HG03108 (cell line): Measurements from ENCODE around the gene SPOCK3.

Experiments
- ATAC-seq: cut with Tn5 transposase; IDR thresholded peaks from one replicate; pipeline ENCODE4 v1.9.1; 2021; ENCODE audit warnings: moderate library complexity; ENCODE audit not compliant: unreplicated experiment

SPOCK3 gene

DNA sequence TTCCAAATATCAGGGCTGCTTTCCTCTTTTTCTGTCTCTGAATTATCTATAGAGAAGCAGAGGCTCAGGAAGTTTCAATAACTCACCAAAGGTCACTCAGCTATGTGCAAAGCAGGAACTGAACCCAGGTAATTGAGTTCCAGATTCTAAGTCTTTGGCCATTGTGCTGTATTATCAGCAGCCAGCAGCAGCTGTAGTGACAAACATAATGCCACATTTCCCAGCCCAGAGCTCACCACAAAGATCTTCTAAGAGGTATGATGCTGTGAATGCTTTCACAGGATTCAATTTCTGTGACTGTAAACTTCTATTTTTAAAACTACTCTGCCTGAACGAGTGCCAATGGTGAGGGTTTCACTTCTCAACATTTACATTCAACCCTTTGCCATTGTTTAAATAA lies 56.4 kb downstream of the SPOCK3 start:
- ATAC-seq = no peak

DNA sequence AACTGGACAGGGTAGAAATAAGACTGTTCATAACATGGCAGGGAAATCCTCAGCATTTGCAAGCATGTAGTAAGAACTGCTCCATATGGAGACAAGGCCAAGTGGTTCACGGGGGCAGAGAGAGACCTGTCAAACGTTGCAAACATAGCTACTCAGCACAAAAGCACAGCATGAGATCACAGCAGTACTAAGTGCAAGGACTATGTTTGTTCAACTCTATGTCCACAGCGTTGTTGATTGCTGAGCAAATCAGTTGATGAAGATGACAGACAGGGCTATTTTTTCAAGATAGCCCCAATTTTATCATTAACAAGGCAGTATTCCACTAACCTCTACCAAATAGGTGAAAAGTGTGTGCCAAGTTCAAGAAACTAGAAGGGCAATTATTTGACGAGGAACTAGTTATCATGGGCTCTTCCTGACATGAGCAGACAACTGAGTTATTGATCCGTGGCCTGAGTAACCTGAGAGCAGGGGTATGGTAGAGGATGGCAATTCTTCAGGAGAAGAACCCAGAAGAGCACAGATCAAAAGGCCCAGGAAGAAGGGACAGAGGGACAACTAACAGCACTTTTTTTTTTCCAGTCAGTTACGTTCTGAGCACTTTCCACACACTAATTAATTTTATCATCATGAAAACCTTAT lies 57.4 kb downstream of the SPOCK3 start:
- ATAC-seq = no peak

DNA sequence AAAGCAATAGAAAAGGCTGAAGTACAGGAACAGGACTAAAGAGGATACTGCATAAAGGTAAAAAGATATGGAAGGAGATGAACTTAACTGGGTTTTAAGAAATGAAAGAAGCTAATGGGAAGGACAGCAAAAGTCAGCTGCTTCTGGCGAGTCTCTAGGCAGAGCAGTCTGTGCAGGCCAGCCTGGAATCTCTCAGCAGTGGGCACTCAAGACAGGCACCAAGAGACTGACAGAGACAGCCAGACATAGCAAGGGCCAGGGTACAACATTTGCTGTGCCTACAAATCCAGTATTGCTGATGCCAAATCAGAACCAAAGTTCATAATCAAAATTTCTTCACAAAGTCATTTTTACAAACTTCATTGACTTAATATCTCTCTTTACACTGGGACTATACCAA lies 62.4 kb downstream of the SPOCK3 start:
- ATAC-seq = no peak

DNA sequence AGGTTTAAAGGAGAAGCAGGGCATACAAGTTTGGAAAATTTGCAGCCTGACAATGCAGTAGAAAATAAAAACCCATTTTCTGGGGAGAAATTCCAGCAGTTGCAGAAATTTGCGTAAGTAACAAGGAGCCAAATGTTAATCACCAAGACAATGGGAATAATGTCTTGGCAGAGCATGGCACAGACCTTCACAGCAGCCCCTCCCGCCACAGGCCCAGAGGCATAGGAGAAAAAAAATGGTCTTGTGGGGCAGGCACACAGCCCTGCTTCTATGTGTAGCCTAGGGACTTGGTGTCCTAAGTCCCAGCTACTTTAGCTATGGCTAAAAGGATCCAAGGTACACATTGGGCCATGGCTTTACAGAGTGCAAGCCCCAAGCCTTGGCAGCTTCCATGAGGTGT lies 65.7 kb downstream of the SPOCK3 start:
- no peak for ATAC-seq

DNA sequence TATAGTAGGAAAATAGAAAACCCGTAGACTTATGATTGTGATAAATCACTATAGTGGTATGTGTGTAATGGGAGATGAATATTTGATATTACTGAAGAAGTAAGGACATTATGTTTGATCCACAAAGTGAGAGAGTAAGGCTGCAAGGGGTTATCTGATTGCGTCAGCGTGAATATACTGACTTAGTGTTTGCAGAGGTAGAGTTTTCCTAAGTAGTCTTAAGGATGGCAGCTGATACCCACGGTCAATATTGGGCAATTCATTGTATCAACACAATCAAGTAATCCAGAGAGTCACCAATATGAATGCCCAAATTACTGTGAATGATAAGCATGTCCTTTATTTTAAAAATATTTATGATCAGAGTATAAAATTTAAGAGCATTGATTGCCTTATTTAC lies 83.7 kb downstream of the SPOCK3 start:
- no peak for ATAC-seq

DNA sequence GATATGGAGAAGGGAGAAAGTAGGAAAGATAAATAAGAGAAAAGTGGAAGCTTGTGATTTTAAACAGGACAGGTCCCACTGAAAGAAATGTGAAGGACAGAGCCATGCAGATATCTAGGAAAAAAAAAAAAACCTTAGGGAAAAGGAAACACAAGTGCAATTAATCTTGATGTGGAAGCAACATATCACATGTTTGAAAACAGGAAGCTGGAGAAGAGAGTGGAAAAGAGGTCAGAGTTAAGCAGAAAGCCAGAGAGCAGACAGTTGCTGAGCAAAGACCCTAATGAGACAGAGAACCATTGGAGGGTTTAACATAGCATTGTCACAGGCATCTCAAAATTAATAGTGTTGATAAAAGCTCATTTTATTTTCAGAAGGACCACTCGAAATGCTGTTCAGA lies 89.7 kb downstream of the SPOCK3 start:
- no peak for ATAC-seq

DNA sequence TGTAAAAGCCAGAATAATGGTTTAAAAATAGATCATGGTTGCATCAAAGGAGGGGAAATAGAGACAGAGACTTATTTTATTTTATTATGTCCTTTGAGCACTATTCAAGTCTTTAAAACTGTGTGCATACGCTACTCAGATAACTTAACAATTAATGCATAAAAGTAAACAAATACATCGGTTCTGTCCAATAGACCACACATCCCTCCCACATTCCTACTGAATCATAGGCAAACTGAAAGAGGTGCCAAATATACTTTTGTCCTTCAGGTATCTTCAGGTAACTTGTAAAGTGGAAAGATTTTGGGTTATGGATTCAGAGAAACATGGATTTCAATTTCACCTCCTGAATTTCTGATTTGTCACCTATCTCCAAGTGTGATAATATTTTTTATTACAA lies 91.3 kb downstream of the SPOCK3 start:
- no peak for ATAC-seq

DNA sequence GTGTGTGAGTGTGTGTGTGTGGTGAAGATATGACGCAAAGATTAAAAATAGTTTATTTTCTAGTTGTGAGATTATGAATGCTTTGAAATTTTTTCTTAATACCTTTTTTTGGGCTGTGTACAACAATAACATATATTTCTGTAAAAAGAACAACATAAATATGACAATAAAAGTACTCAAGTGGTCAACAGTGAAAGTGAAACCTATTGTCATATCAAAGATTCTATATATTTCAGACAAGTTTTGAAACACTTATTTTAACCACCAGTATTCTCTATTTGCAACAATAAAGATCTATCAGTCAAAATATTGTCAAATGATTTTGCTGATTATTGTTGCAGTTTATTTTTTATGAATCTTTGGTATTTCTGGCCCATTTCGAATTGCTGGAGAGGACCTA lies 98.0 kb downstream of the SPOCK3 start:
- ATAC-seq = no peak

DNA sequence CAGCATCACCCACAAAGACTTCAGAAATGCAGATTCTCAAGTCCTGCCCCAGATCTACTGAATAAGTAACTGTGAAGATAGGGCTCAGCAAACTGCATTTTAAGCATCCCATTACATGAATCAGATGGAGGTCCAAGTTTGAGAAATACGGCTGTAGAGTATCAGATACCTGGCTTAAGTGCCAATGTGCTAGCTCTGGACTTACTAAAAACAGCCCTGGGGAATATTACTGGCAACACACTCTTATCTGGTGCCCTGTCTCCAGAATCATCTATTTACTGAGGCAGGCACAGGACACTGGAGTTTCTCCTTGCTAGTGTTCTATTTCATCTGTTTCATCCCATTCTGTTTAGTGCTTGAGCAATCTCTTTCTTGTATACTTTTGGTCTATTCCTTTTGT lies 105.1 kb downstream of the SPOCK3 start:
- no peak for ATAC-seq

DNA sequence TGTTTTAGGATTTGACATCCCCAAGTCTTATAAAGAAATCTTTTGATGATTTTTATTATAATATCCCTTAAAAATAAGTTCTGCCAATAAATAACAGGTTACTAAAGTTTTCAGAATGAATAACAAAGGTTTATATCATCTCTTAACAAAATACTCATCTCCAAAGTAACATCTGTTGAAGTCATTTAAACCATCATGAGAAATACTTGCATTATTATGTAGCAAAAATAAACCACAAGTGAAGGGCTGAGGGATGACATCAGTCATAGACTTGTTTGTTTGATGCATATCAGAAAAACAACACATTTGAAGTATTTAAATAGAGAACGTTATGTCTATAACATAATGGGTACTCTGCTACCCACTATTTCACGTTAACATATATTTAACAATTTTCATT lies 114.9 kb downstream of the SPOCK3 start:
- ATAC-seq = no peak

DNA sequence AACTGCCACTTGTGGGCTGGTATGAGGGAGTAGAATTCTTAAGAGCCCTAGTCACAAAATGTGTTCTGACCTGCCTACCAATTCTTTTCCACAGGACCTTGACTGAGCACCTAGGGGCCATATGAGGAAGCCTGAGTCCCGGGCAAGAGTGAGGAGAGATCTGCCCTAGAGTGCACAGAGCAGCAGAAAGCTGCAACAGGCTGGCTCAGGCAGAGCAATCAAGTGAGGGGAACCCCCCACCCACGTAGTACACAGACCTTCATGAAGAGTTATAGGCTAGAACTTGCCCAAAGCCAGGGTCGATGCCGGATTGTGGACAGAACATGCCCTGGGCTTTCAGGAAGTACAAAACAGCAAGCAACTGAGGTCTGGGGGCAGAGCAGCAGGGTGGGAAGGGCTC lies 117.0 kb downstream of the SPOCK3 start:
- ATAC-seq = no peak

DNA sequence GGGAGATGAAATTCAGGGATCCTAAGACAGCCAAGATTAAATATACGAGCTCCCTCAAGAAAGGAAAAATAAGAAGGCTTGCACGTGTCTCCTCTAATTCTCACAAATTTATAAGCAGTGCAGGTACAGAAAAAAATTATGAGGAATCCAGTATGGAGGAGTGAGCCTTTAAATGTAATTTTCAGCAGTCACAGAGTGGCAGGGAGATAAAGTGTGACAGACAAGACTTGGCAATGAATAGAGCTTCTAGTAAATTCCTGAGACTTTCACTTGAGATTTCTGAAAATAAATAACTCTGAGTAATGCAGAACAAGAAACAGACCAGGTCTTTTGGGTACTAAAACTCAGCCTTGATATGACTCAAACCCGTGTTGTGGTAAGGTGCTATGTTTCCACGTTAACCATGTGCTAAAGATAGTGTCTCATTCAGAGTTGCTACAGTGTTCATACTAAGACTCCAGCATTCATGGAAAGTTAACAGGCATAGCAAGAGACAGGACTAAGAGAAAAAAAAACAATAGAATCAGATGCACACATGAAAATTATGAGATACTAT lies 119.8 kb downstream of the SPOCK3 start:
- ATAC-seq = no peak

DNA sequence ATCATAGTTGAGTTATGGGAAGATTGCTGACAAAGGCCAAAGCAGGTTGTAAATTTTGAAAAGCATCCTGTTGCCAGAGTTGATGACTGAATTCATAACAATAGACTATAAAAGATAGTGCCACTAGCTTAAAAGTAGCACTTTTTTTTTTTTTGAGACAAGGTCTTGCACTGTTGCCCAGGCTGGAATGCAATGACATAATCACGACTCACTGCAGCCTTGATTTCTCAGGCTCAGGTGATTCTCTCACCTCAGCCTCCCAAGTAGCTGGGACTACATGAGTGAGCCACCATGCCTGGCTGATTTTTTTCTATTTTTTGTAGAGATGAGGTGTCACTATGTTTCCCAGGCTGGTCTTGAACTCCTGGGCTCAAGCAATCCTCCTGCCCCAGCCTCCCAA lies 122.7 kb downstream of the SPOCK3 start:
- ATAC-seq = no peak

DNA sequence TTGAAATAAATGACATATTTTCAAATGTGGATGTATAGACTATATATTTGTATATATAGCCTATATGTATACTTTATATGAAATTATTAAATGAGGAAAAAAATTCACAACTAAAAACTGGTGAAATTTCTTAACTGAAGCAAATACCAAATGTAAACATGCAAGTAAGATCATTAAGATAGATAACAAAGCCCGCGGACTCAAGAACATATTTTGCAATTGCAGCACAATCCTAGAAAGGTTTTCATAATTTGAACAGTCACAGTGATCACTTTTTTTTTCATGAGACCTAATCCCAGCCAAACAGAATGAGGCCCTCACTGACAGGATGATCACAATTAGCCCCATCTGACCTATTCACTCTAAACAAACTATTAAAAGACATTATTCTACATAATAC lies 123.2 kb downstream of the SPOCK3 start:
- ATAC-seq = no peak

DNA sequence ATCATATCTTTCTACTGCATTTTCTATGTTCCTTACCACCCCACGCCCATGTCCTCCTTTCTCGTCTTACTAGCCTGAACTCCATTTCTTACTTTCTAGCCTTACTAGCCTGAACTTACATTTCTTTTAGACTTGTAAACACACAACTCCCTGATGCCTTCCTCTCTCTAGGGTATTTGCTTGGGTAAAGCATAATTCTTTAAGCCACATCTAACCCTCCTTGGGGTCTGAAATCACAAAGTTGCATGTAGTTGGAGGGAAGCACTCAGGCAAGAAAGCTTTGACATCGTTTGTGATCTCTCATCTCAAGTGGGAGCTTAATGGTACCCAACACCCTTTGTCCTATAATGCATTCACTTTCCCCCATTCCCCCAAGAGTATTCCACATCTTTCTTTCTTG lies 124.4 kb downstream of the SPOCK3 start:
- no peak for ATAC-seq

DNA sequence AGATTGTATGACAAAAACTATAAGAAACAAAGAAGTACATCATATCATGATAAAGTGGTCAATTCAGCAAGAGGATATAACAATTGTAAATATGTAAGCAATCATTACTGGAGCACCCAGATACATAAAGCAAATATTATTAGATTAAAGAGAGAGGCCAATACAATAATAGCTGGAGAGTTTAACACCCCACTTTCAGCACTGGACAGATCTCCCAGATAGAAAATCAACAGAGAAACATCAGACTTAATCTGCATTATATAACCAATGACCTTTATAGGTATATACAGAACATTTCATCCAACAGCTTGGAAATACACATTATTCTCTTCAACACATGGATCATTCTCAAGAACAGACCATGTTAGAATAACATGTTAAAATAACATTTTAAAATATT lies 128.4 kb downstream of the SPOCK3 start:
- no peak for ATAC-seq

DNA sequence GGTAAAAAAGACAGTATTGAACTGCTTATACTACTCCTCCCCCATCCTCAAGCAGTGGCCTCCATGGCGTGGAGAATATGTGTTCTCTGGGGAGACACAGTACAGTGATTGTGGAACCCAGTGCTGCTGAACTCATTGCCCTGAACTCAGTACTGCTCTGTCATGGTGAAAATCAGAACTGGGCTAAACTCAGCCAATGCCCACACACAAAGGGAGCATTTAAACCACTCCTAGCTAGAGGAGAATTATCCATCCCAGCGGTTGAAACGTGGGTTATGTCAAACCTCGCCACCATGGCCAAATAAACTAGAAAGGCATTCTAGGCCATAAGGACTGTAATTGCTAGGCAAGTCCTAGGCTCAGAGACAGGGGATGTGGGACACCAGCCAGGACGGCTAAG lies 131.8 kb downstream of the SPOCK3 start:
- ATAC-seq = no peak

DNA sequence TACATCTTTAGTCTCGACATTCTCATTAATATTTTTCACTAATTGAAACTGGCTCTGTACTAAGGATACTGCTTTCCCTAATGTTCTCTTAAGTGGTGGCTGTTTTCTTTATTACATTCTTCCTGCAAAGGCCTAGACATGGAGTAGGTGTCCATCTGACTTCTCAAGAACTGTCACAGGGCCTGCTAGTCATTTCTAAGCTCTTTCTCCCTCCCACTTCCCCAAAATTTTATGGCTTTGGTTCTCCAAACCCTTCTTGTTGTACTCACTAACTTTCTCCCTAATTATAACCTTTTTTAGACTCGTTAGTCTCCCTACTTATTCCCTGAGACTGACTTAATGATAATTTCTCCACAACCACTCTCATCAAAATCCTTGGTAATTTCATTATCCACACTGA lies 133.3 kb downstream of the SPOCK3 start:
- no peak for ATAC-seq

DNA sequence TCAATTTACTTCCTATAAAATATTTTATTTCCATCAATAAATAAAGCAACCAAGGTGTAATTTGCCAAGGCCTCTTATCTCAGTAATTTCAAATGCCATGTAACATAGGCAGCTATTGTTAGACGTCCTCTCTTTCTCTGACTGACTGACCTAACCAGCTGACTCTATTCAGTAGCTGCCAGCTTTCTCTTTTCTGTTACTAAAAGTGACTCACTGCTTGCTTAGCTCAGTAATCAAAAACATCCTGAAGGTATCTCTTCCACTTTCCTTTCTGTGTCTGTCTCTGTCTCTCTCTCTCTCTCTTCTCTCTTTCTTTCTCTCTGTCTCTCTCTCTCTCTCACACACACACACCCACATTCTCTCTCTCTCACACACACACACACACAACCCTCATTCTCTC lies 134.2 kb downstream of the SPOCK3 start:
- ATAC-seq = no peak

DNA sequence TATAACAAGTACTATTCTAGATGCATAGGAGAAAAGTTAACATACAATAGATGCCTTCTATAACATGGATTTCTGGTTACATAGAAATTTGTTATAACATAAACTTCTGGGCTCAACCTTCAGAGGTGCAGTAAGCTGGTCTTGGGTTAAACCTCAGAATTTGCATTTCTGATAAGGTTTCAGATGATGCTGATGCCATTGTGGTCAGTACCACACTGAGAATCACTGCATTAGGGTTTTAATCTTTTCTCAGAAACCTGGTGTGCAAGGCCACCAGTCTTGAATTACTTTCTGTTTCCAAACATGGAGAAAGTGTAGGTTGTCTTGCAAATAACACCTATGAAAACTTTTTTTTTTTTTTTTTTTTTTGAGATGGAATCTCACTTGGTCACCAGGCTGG lies 146.2 kb downstream of the SPOCK3 start:
- ATAC-seq = no peak

DNA sequence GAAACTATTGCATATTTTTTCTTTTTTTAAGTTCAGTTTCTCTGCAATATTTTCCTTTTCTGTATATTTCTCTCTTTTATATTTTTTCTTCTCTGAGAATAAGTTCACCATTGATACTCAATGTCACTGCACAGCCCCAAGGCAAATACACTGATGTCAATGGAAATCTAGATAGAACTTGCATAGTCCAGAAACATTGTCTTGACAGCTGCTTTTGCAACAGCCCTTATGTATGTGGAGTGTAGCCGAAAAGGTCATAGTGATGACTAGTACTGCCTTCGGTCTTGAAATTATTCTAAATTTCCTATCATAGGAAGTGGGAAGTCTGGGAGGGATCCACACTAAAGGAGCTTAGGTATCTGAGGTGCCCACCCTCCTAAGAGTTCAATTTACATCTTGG lies 150.0 kb downstream of the SPOCK3 start:
- no peak for ATAC-seq

DNA sequence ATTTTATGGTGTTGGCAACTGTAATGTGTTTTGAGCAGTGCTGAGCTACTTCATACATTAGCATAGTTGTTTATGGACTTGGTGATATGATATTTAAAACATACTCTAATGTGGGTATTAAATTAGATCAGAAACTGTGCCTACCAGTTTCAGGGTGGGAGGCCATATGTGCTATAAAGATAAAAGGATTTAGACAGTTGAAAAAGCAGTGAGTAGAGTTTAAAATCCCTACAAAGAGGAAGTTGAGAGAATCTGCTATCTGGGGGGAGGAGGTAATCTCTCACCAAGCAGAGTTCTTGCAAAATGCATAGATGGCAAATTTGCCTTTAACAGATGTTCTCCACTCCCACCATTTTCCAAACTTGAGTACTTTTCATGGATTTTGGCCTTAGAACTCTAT lies 154.5 kb downstream of the SPOCK3 start:
- ATAC-seq = no peak

DNA sequence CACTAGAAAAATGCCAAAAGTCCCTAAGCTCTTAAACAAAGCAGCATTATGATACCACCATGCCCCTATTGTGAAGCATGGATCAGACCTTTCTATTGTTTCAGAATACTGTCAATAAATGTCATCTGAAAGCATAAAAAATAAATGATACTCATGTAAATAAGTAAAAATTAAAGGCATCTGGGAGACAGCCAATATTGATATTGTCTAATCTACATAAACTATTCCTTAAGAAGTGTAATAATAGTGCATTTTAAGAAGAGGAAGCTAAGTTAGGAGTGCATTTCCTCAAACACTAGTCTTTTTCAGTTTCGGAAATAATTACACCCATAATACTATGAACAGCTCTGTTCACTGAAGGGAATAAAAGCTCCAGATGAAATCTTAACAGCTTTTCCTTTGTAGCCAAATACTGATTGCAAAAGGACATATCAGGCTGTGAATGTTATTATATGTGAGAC lies 181.6 kb downstream of the SPOCK3 start:
- no peak for ATAC-seq
